IMR-90 (cell line): ENCODE data around the gene STAM2. TPM values are rescaled to one million over a fixed set of nuclear protein-coding genes. Genes with fewer than 3 reads are reported as not detected.

Source experiments
- ATAC-seq: fragments of 200-7000 bp; cut with Tn5 transposase; 2 replicates; pipeline ENCODE4 v1.9.1; 2020; ENCODE audit warnings: low read depth, mild to moderate bottlenecking, moderate library complexity
- BruUV-seq: library from RNA; stranded (reverse); fragments of 400-500 nt; replicated peaks from 2 replicates; lab custom pipeline; 2021; lab: Mats Ljungman, UMichigan
- CTCF ChIA-PET: fragments of 300-600 bp; formaldehyde crosslinking; extraction: SDS; loops from one replicate; lab custom pipeline; 2021; ENCODE audit warnings: antibody characterized with exemption; lab: Yijun Ruan, JAX
- POLR2A ChIA-PET: fragments of 300-600 bp; sonication (Branson Sonifier 250); formaldehyde crosslinking; loops from one replicate; lab custom pipeline; 2022; ENCODE audit warnings: antibody characterized with exemption; ENCODE audit not compliant: unreplicated experiment; lab: Charles Lee
- DNase-seq: peaks from one replicate; pipeline ENCODE4 v3.0.0; 2013
- H2AFZ ChIP-seq: replicated peaks from 2 replicates; pipeline ENCODE3; 2013; ENCODE audit warnings: low read length, mild to moderate bottlenecking; ENCODE audit not compliant: poor library complexity
- H2AK5ac ChIP-seq: 2 replicates; pipeline ENCODE4 v1.6.1; 2013; ENCODE audit warnings: low read depth, low read length, inconsistent platforms
- H2AK9ac ChIP-seq: replicated peaks from 2 replicates; pipeline ENCODE3; 2013; ENCODE audit warnings: mild to moderate bottlenecking, low read depth, low read length, moderate library complexity; ENCODE audit not compliant: poor library complexity
- H2BK120ac ChIP-seq: 2 replicates; pipeline ENCODE4 v1.6.1; 2013; ENCODE audit warnings: low read depth, low read length, inconsistent platforms
- H2BK15ac ChIP-seq: 3 replicates; pipeline ENCODE4 v1.6.1; 2013; ENCODE audit warnings: low read depth, low read length, inconsistent platforms
- H2BK20ac ChIP-seq: 2 replicates; pipeline ENCODE4 v1.6.1; 2013; ENCODE audit warnings: low read depth, mild to moderate bottlenecking, inconsistent platforms, low read length, moderate library complexity
- H2BK5ac ChIP-seq: 2 replicates; pipeline ENCODE4 v1.6.1; 2013; ENCODE audit warnings: mild to moderate bottlenecking, low read depth, low read length, inconsistent platforms; ENCODE audit not compliant: poor library complexity, severe bottlenecking
- H3K14ac ChIP-seq: replicated peaks from 2 replicates; pipeline ENCODE4 v1.6.1; 2013; ENCODE audit warnings: low read depth, low read length, inconsistent platforms
- H3K18ac ChIP-seq: 2 replicates; pipeline ENCODE4 v1.6.1; 2013; ENCODE audit warnings: low read depth, low read length, control low read depth
- H3K23ac ChIP-seq: 2 replicates; pipeline ENCODE4 v1.6.1; 2013; ENCODE audit warnings: low read depth, low read length, inconsistent platforms
- H3K27ac ChIP-seq: 2 replicates; pipeline ENCODE4 v1.5.1; 2013; ENCODE audit warnings: mild to moderate bottlenecking, control low read depth, low read length; ENCODE audit not compliant: insufficient read depth
- H3K27me3 ChIP-seq: 2 replicates; pipeline ENCODE4 v1.6.1; 2013; ENCODE audit warnings: low read length; ENCODE audit not compliant: control insufficient read depth, insufficient read depth
- H3K36me3 ChIP-seq: 2 replicates; pipeline ENCODE4 v1.6.1; 2013; ENCODE audit warnings: low read length, mixed read lengths; ENCODE audit not compliant: control insufficient read depth, insufficient read depth
- H3K4ac ChIP-seq: 2 replicates; pipeline ENCODE4 v1.6.1; 2013; ENCODE audit warnings: low read depth, low read length, inconsistent platforms
- H3K4me1 ChIP-seq: 2 replicates; pipeline ENCODE4 v1.6.1; 2013; ENCODE audit warnings: low read length, mixed read lengths; ENCODE audit not compliant: control insufficient read depth, insufficient read depth
- H3K4me2 ChIP-seq: 2 replicates; pipeline ENCODE4 v1.6.1; 2013; ENCODE audit warnings: low read depth, mild to moderate bottlenecking, control low read depth, low read length, moderate library complexity
- H3K4me3 ChIP-seq: 2 replicates; pipeline ENCODE4 v1.5.1; 2013; ENCODE audit warnings: low read depth, mild to moderate bottlenecking, control low read depth, low read length, moderate library complexity; ENCODE audit not compliant: insufficient read depth
- H3K56ac ChIP-seq: 2 replicates; pipeline ENCODE4 v1.6.1; 2013; ENCODE audit warnings: low read length, inconsistent platforms; ENCODE audit not compliant: insufficient read depth; ENCODE audit errors: extremely low read depth
- H3K79me1 ChIP-seq, 2 experiments: 2 replicates each; pipeline ENCODE4 v1.6.1; 2013; ENCODE audit warnings: low read length in 2 of 2, inconsistent platforms in 1 of 2, low read depth in 1 of 2
- H3K9ac ChIP-seq: 2 replicates; pipeline ENCODE4 v1.6.1; 2013; ENCODE audit warnings: low read depth, low read length, control low read depth
- H3K9me1 ChIP-seq: 2 replicates; pipeline ENCODE4 v1.6.1; 2013; ENCODE audit warnings: low read length, inconsistent platforms; ENCODE audit not compliant: insufficient read depth
- H3K9me3 ChIP-seq: 2 replicates; pipeline ENCODE4 v1.6.1; 2013; ENCODE audit warnings: low read length; ENCODE audit not compliant: control insufficient read depth, insufficient read depth
- H4K20me1 ChIP-seq: 2 replicates; pipeline ENCODE4 v1.6.1; 2013; ENCODE audit warnings: low read length, inconsistent platforms; ENCODE audit not compliant: insufficient read depth
- H4K5ac ChIP-seq: 2 replicates; pipeline ENCODE4 v1.6.1; 2013; ENCODE audit warnings: mild to moderate bottlenecking, low read depth, low read length, control low read depth
- H4K8ac ChIP-seq, 2 experiments: 2 replicates each; pipeline ENCODE4 v1.6.1; 2013; ENCODE audit warnings: low read depth in 2 of 2, low read length in 2 of 2, control low read depth in 1 of 2, inconsistent platforms in 1 of 2
- H4K91ac ChIP-seq: 2 replicates; pipeline ENCODE4 v1.6.1; 2013; ENCODE audit warnings: low read depth, low read length, inconsistent platforms; ENCODE audit not compliant: insufficient read depth
- BHLHE40 ChIP-seq: fragments of 150-350 bp; IDR thresholded peaks from 2 replicates; pipeline ENCODE4 v1.6.1; 2016; ENCODE audit warnings: mild to moderate bottlenecking, low read depth, low read length
- CEBPB ChIP-seq: IDR thresholded peaks from 2 replicates; pipeline ENCODE4 v1.6.1; 2012; ENCODE audit warnings: low read depth, low read length, improper control_type of control experiment
- CHD1 ChIP-seq: IDR thresholded peaks from 2 replicates; pipeline ENCODE4 v1.6.1; 2012; ENCODE audit warnings: low read depth, low read length, improper control_type of control experiment
- CTCF ChIP-seq: conservative IDR thresholded peaks from 2 replicates; pipeline ENCODE4 v1.5.1; 2012; ENCODE audit warnings: mild to moderate bottlenecking, low read depth, low read length, improper control_type of control experiment
- ELK1 ChIP-seq: fragments of 150-350 bp; IDR thresholded peaks from 2 replicates; pipeline ENCODE4 v1.6.1; 2016; ENCODE audit warnings: low read depth, mild to moderate bottlenecking, low read length, moderate library complexity, borderline replicate concordance
- FOS ChIP-seq: fragments of 150-350 bp; IDR thresholded peaks from 2 replicates; pipeline ENCODE4 v1.6.1; 2016; ENCODE audit warnings: low read depth, low read length
- MAFK ChIP-seq: IDR thresholded peaks from 2 replicates; pipeline ENCODE4 v1.6.1; 2012; ENCODE audit warnings: low read depth, low read length, improper control_type of control experiment
- MAZ ChIP-seq: IDR thresholded peaks from 2 replicates; pipeline ENCODE4 v1.6.1; 2012; ENCODE audit warnings: low read depth, mild to moderate bottlenecking, low read length, improper control_type of control experiment, moderate library complexity, borderline replicate concordance
- MXI1 ChIP-seq: IDR thresholded peaks from 2 replicates; pipeline ENCODE4 v1.6.1; 2012; ENCODE audit warnings: low read depth, mild to moderate bottlenecking, low read length, moderate library complexity, borderline replicate concordance
- NFE2L2 ChIP-seq: fragments of 150-350 bp; IDR thresholded peaks from 2 replicates; pipeline ENCODE4 v1.6.1; 2016; ENCODE audit warnings: low read depth, mild to moderate bottlenecking, low read length
- POLR2A ChIP-seq: IDR thresholded peaks from 2 replicates; pipeline ENCODE4 v1.6.1; 2012; ENCODE audit warnings: mild to moderate bottlenecking, low read depth, low read length
- RAD21 ChIP-seq: IDR thresholded peaks from 2 replicates; pipeline ENCODE4 v1.6.1; 2012; ENCODE audit warnings: low read length, improper control_type of control experiment
- RCOR1 ChIP-seq: IDR thresholded peaks from 2 replicates; pipeline ENCODE4 v1.6.1; 2012; ENCODE audit warnings: mild to moderate bottlenecking, low read length, improper control_type of control experiment; ENCODE audit not compliant: insufficient replicate concordance
- RFX5 ChIP-seq: IDR thresholded peaks from 2 replicates; pipeline ENCODE4 v1.8.0; 2012; ENCODE audit warnings: low read depth, mild to moderate bottlenecking, low read length, moderate library complexity
- SMC3 ChIP-seq: fragments of 150-350 bp; IDR thresholded peaks from 2 replicates; pipeline ENCODE4 v1.6.1; 2016; ENCODE audit warnings: low read depth, mild to moderate bottlenecking, antibody characterized with exemption, low read length, moderate library complexity
- USF2 ChIP-seq: fragments of 150-350 bp; IDR thresholded peaks from 2 replicates; pipeline ENCODE4 v1.6.1; 2017; ENCODE audit warnings: mild to moderate bottlenecking, antibody characterized with exemption, low read length, low read depth
- WGBS, 2 experiments: methylation state at CpG; one replicate each; pipeline versions ENCODE4 v1.1.5 to v1.1.7; 2013; ENCODE audit warnings: missing lambda C conversion rate in 2 of 2; ENCODE audit not compliant: insufficient read length in 1 of 2; ENCODE audit errors: extremely low coverage in 2 of 2; 5-methylcytosine and 5-hydroxymethylcytosine counted together
- dilution Hi-C: fragments of 300-500 bp; cut with HindIII; formaldehyde crosslinking; loops from one replicate; pipeline ENCODE4 v1.14.3; 2018; ENCODE audit warnings: low sequenced_read_pairs; ENCODE audit not compliant: unreplicated experiment
- in situ Hi-C: fragments of 300-500 bp; cut with MboI; formaldehyde crosslinking; loops from 3 replicates; pipeline ENCODE4 v1.14.3; 2019; ENCODE audit warnings: low sequenced_read_pairs, inconsistent platforms, mixed read lengths
- intact Hi-C: fragments of 100-400 bp; cut with micrococcal nuclease; formaldehyde crosslinking; loops from 2 replicates; pipeline ENCODE4 v1.10.0; 2022
- polyA plus RNA-seq, 3 experiments: library from polyadenylated mRNA; depleted of rRNA; stranded (reverse); fragments of >200 nt; gene quantifications; 2 replicates each; pipeline ENCODE4 v1.2.3, GENCODE V29; 2012; ENCODE audit warnings: low replicate concordance in 1 of 3
- total RNA-seq: library from RNA; depleted of rRNA; stranded (reverse); fragments of >200 nt; gene quantifications from 2 replicates; pipeline ENCODE4 v1.2.3, GENCODE V29; 2012

STAM2 gene
- total and polyA plus RNA-seq, 2 of the 4 experiments (the other 2 are of a cell fraction) = 12.5 to 29.2 TPM

GRCh38 chr2:152126664-152127063 lies 48.9 kb downstream of the STAM2 start:
- Histone ChIP-seq H3K4me2 (no peak overlapping the region), H3K36me3 (peaks cover 10% of the 10 kb centered on the region), H4K8ac (no peak overlapping the region), H3K23ac (no peak overlapping the region), H3K79me1 (no peaks in the 10 kb centered on the region), H3K4me3 (no peak overlapping the region), H3K27ac (no peak overlapping the region), H2BK20ac (no peak overlapping the region), H4K20me1 (no peaks in the 10 kb centered on the region), H3K9ac (no peak overlapping the region), H2AK5ac (no peak overlapping the region), H2BK15ac (no peak overlapping the region), H2AFZ (no peak overlapping the region), H3K27me3 (no peaks in the 10 kb centered on the region), H3K4ac (no peak overlapping the region), H3K18ac (no peak overlapping the region), H3K4me1 (no peaks in the 10 kb centered on the region), H4K5ac (no peak overlapping the region), H3K14ac (no peak overlapping the region), H3K9me1 (no peaks in the 10 kb centered on the region; the same call in 1 of the 2 replicates), H3K56ac (no peak overlapping the region), H2BK5ac (no peak overlapping the region), H3K9me3 (no peaks in the 10 kb centered on the region), H4K91ac (no peak overlapping the region), H2AK9ac (no peak overlapping the region), H2BK120ac (no peak overlapping the region)
- ChIA-PET CTCF (no interaction called here), POLR2A (no interaction called here)
- DNase-seq (no peak), ATAC-seq (no peak)
- in situ Hi-C loops = no loop called here
- no TSS peak for BruUV-seq
- WGBS, 2 experiments = 67% methylated on average over 1 of the region's 4 CpGs; no CpG with 5 or more reads in 1 of the 2 experiments
- intact Hi-C loops = no loop called here
- dilution Hi-C loops = no loop called here
- TF ChIP-seq NFE2L2 = no peak
- no peak for TF ChIP-seq ELK1
- no peak for TF ChIP-seq POLR2A
- no peak for TF ChIP-seq FOS
- TF ChIP-seq USF2 = no peak
- no peak for TF ChIP-seq MAFK
- TF ChIP-seq SMC3 = no peak
- no peak for TF ChIP-seq MXI1
- no peak for TF ChIP-seq CTCF
- TF ChIP-seq MAZ = no peak
- TF ChIP-seq RFX5 = no peak
- TF ChIP-seq CHD1 = no peak
- TF ChIP-seq CEBPB = no peak
- TF ChIP-seq RAD21 = no peak
- no peak for TF ChIP-seq RCOR1
- TF ChIP-seq BHLHE40 = no peak
